K562 (cell line): ENCODE data around the gene HMGXB3. TPM values are rescaled to one million over a fixed set of nuclear protein-coding genes. Genes with fewer than 3 reads are reported as not detected.

ENCODE experiments used
- CXXC5 ChIP-seq: fragments of 250-450 bp; sonication (Bioruptor Pico); IDR thresholded peaks from 2 replicates; pipeline ENCODE4 v1.8.0; 2022; ENCODE audit warnings: inconsistent platforms, mild to moderate bottlenecking, moderate library complexity
- DACH1 ChIP-seq: fragments of 450-650 bp; IDR thresholded peaks from 2 replicates; pipeline ENCODE4 v1.6.1; 2018; ENCODE audit not compliant: partially characterized antibody
- NFIC ChIP-seq: fragments of 450-650 bp; IDR thresholded peaks from 2 replicates; pipeline ENCODE4 v1.6.1; 2017; ENCODE audit warnings: mild to moderate bottlenecking, inconsistent platforms
- SMARCE1 ChIP-seq: fragments of 450-650 bp; IDR thresholded peaks from 2 replicates; pipeline ENCODE4 v1.7.1; 2016; ENCODE audit warnings: mild to moderate bottlenecking
- TCF7L2 ChIP-seq: fragments of 150-350 bp; IDR thresholded peaks from 2 replicates; pipeline ENCODE4 v1.6.1; 2016; ENCODE audit warnings: low read depth, mild to moderate bottlenecking, low read length, moderate library complexity
- polyA plus RNA-seq, 8 experiments: library from polyadenylated mRNA; depleted of rRNA in 4 of 8; stranded (reverse) in 5 of 8; unstranded in 3 of 8; fragments of >200 nt; fragmentation: Nextera tagmentation in 2 of 8; fragmentation: Illumina TruSeq in 1 of 8; extraction: Ambion mirVana in 2 of 8; extraction: Trizol in 1 of 8; gene quantifications; 2 replicates each; pipeline versions ENCODE4 v1.2.1 to v1.2.3, GENCODE V29; 2011 to 2014; ENCODE audit warnings: inconsistent platforms in 1 of 8, missing spikeins in 1 of 8
- total RNA-seq, 7 experiments: library from RNA; depleted of rRNA in 6 of 7; stranded (reverse); fragments of >200 nt in 6 of 7; fragmentation: Illumina TruSeq in 2 of 7; extraction: Trizol in 2 of 7; gene quantifications; 2 replicates each; pipeline versions ENCODE4 v1.2.1 to v1.2.3, GENCODE V29; 2011 to 2021; ENCODE audit warnings: low replicate concordance in 1 of 7
- TF ChIP-seq, protein P1 (sequence below): fragments of 450-650 bp; IDR thresholded peaks from 2 replicates; pipeline ENCODE4 v1.6.1; 2016; ENCODE audit warnings: mild to moderate bottlenecking, moderate library complexity
- TF ChIP-seq, protein P2 (sequence below): fragments of 450-650 bp; IDR thresholded peaks from 2 replicates; pipeline ENCODE4 v1.6.1; 2018; ENCODE audit not compliant: partially characterized antibody

The HMGXB3 gene
- total and polyA plus RNA-seq, 9 of the 15 experiments (the other 6 are each of a cell fraction or from before 2014, with no cell fraction given): 1.8 to 44.1 (median 32.2) TPM

DNA sequence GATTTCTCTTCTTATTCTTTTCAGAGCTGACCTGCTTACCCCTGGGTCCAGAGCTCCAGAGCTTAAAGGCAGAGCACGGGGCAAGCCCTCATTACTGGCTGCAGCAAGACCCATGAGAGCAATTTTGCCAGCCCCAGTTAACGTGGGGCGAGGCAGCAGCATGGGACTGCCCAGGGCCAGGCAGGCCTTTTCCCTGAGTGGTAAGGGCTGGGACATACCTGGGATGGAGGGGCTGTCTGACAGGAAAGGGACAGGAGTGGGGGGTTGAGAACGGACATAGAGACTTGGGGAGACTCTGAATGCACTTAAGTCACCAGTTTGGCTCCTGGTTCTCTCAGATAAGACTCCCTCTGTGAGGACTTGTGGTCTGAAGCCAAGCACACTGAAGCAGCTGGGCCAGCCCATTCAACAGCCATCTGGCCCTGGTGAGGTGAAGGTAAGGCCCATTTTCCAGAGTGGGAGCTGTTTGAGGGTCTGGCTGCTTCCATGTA lies 26.2 kb downstream of the HMGXB3 start (continued):
- TF ChIP-seq, protein P1, sequence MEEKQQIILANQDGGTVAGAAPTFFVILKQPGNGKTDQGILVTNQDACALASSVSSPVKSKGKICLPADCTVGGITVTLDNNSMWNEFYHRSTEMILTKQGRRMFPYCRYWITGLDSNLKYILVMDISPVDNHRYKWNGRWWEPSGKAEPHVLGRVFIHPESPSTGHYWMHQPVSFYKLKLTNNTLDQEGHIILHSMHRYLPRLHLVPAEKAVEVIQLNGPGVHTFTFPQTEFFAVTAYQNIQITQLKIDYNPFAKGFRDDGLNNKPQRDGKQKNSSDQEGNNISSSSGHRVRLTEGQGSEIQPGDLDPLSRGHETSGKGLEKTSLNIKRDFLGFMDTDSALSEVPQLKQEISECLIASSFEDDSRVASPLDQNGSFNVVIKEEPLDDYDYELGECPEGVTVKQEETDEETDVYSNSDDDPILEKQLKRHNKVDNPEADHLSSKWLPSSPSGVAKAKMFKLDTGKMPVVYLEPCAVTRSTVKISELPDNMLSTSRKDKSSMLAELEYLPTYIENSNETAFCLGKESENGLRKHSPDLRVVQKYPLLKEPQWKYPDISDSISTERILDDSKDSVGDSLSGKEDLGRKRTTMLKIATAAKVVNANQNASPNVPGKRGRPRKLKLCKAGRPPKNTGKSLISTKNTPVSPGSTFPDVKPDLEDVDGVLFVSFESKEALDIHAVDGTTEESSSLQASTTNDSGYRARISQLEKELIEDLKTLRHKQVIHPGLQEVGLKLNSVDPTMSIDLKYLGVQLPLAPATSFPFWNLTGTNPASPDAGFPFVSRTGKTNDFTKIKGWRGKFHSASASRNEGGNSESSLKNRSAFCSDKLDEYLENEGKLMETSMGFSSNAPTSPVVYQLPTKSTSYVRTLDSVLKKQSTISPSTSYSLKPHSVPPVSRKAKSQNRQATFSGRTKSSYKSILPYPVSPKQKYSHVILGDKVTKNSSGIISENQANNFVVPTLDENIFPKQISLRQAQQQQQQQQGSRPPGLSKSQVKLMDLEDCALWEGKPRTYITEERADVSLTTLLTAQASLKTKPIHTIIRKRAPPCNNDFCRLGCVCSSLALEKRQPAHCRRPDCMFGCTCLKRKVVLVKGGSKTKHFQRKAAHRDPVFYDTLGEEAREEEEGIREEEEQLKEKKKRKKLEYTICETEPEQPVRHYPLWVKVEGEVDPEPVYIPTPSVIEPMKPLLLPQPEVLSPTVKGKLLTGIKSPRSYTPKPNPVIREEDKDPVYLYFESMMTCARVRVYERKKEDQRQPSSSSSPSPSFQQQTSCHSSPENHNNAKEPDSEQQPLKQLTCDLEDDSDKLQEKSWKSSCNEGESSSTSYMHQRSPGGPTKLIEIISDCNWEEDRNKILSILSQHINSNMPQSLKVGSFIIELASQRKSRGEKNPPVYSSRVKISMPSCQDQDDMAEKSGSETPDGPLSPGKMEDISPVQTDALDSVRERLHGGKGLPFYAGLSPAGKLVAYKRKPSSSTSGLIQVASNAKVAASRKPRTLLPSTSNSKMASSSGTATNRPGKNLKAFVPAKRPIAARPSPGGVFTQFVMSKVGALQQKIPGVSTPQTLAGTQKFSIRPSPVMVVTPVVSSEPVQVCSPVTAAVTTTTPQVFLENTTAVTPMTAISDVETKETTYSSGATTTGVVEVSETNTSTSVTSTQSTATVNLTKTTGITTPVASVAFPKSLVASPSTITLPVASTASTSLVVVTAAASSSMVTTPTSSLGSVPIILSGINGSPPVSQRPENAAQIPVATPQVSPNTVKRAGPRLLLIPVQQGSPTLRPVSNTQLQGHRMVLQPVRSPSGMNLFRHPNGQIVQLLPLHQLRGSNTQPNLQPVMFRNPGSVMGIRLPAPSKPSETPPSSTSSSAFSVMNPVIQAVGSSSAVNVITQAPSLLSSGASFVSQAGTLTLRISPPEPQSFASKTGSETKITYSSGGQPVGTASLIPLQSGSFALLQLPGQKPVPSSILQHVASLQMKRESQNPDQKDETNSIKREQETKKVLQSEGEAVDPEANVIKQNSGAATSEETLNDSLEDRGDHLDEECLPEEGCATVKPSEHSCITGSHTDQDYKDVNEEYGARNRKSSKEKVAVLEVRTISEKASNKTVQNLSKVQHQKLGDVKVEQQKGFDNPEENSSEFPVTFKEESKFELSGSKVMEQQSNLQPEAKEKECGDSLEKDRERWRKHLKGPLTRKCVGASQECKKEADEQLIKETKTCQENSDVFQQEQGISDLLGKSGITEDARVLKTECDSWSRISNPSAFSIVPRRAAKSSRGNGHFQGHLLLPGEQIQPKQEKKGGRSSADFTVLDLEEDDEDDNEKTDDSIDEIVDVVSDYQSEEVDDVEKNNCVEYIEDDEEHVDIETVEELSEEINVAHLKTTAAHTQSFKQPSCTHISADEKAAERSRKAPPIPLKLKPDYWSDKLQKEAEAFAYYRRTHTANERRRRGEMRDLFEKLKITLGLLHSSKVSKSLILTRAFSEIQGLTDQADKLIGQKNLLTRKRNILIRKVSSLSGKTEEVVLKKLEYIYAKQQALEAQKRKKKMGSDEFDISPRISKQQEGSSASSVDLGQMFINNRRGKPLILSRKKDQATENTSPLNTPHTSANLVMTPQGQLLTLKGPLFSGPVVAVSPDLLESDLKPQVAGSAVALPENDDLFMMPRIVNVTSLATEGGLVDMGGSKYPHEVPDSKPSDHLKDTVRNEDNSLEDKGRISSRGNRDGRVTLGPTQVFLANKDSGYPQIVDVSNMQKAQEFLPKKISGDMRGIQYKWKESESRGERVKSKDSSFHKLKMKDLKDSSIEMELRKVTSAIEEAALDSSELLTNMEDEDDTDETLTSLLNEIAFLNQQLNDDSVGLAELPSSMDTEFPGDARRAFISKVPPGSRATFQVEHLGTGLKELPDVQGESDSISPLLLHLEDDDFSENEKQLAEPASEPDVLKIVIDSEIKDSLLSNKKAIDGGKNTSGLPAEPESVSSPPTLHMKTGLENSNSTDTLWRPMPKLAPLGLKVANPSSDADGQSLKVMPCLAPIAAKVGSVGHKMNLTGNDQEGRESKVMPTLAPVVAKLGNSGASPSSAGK: 0 out of 2 replicates have a peak, but pooled peaks have one; percentile 16
- TF ChIP-seq NFIC (peak; percentile 79), TCF7L2 (no peak), CXXC5 (0 out of 2 replicates have a peak, but pooled peaks have one; percentile 34), SMARCE1 (peak; percentile 77; the same call in 1 of the 2 replicates), DACH1 (peak; percentile 62)
- TF ChIP-seq, protein P2, sequence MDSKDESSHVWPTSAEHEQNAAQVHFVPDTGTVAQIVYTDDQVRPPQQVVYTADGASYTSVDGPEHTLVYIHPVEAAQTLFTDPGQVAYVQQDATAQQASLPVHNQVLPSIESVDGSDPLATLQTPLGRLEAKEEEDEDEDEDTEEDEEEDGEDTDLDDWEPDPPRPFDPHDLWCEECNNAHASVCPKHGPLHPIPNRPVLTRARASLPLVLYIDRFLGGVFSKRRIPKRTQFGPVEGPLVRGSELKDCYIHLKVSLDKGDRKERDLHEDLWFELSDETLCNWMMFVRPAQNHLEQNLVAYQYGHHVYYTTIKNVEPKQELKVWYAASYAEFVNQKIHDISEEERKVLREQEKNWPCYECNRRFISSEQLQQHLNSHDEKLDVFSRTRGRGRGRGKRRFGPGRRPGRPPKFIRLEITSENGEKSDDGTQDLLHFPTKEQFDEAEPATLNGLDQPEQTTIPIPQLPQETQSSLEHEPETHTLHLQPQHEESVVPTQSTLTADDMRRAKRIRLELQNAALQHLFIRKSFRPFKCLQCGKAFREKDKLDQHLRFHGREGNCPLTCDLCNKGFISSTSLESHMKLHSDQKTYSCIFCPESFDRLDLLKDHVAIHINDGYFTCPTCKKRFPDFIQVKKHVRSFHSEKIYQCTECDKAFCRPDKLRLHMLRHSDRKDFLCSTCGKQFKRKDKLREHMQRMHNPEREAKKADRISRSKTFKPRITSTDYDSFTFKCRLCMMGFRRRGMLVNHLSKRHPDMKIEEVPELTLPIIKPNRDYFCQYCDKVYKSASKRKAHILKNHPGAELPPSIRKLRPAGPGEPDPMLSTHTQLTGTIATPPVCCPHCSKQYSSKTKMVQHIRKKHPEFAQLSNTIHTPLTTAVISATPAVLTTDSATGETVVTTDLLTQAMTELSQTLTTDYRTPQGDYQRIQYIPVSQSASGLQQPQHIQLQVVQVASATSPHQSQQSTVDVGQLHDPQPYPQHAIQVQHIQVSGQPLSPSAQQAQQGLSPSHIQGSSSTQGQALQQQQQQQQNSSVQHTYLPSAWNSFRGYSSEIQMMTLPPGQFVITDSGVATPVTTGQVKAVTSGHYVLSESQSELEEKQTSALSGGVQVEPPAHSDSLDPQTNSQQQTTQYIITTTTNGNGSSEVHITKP: peak; percentile 91
